Left hindlimb (tissue), 1 donor: Measurements from ENCODE around the gene CYP2B6.
"Not testable (repeated sequence)": the region's sequence is repeated elsewhere in the genome, so short reads cannot be mapped to it uniquely, and the experiment has no call there.

Experiments
- DNase-seq: peaks from one replicate; pipeline ENCODE4 v3.0.0-alpha.2; 2018

Gene CYP2B6

DNA sequence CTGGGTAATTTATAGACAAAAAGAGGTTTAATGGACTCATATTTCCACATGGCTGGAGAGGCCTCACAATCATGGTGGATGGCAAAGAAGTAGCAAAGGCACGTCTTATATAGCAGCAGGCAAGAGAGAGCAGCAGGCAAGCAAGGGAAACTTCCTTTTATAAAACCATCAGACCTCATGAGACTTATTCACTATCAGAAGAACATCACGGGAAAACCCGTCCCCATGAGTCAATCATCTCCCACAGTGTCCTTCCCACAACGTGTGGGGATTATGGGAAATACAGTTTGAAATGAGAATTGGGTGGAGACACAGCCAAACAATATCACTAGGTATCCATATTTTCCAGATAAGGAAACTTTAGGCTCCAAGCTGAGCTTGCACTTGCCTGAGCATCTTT is 9.5 kb upstream of the CYP2B6 start:
- DNase-seq: no peak

DNA sequence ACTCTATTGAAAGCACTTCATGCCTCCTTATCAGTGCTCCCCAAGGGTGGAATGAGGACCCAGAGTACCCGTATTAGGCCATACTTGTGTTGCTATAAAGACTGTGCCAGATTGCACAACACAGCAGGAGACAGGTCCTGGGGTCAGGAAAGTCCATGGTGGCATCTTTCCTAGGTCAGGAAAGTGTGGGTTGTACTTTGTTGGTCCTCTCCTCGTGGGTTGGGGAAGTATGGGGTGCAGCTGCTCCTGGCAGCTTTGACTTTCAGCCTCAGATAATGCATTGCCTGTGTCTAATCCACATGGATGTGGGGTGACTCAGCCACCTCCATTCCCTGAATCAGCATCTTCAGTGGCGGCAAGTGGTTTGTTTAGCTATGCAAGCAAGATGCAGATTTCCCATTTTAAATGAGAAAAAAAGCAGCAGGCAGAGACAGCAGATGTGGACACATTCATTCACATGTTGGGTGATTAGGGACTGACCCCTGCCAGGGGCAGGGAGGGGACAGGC is 8.4 kb upstream of the CYP2B6 start:
- no peak for DNase-seq

DNA sequence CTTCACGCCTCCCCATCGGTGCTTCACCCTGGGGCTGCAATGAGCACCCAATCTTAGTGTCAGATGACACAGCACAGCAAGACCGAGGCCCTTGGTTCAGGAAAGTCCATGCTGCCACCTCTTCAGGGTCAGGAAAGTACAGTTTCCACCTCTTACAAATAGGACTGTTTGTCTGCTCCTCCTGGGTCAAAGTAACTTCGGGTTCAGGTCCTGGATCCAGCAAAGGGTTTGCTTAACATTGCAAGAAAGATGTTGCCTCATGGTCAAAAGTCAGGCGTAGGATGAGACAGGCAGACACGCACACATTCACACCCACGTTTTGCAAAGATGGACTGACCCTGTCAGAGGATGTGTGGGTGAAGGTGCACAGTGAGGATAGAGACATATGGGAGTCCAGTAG is 1.6 kb upstream of the CYP2B6 start:
- DNase-seq: no peak

DNA sequence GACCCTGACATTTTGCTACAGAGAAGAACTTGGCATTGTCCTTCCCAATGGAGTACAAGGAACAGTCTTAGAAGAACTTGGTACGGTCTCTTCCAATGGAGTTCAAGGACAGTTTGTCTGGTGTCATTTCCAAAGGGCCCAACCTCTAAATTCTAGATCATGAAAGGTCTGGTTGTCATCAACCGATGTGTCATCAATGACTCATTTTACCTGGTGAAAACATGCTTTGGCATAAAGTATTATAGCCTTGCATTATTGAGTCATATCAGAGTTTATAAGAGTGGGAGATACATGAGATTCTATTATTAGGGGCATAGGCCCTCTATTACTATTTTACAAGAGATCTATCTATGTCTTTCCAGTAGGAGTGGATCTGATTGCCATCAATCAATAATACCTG is 4.3 kb downstream of the CYP2B6 start:
- DNase-seq: no peak

DNA sequence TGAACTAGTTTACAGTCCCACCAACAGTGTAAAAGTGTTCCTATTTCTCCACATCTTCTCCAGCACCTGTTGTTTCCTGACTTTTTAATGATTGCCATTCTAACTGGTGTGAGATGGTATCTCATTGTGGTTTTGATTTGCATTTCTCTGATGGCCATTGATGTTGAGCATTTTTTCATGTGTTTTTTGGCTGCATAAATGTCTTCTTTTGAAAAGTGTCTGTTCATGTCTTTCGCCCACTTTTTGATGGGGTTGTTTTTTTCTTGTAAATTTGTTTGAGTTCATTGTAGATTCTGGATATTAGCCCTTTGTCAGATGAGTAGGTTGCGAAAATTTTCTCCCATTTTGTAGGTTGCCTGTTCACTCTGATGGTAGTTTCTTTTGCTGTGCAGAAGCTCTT is 7.9 kb downstream of the CYP2B6 start:
- not testable (repeated sequence) for DNase-seq

DNA sequence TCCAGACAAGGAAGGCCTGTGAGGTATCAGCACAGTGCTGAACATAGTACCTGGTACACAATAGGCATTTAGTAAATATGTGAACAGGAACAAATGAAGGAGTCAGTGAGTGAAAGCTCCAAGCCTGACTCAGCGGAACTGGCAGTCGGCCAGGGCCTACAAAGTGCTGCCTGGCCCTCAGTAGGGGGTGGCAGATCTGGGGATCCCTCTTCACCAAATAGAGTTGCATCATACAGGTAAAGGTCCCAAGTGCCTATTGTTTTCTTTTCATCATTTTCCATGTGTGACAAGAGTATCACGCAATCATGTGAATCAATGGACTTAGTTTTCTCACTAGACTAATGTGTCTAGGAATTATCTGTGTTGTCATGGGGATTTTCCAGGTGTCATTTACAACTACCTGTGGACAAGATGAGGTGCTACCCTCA is 9.2 kb downstream of the CYP2B6 start:
- DNase-seq: no peak

GRCh38 chr19:41001243-41001971 is 10.3 kb downstream of the CYP2B6 start:
- DNase-seq: no peak

GRCh38 chr19:41003656-41004055 is 12.6 kb downstream of the CYP2B6 start:
- DNase-seq: not testable (repeated sequence)

DNA sequence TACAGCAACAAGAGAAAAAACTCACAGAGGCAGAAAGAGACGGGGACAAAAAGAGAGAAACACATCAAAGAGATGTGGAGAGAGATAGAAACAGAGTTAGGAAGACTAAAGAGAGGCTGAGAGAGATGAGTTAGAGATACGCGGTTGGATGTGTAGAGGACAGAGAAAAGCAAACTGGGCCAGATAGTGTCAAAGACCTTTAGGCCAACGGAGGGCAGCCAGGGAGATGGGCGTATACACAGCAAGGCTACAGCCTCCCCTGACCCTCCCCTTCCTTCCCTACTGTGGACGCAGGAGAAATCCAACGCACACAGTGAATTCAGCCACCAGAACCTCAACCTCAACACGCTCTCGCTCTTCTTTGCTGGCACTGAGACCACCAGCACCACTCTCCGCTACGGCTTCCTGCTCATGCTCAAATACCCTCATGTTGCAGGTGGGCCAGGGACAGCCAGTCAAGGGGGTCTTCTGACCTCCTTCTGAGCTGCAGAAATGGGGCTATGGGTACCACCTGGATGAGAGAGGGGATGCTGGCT is 18.7 kb downstream of the CYP2B6 start:
- no peak for DNase-seq

DNA sequence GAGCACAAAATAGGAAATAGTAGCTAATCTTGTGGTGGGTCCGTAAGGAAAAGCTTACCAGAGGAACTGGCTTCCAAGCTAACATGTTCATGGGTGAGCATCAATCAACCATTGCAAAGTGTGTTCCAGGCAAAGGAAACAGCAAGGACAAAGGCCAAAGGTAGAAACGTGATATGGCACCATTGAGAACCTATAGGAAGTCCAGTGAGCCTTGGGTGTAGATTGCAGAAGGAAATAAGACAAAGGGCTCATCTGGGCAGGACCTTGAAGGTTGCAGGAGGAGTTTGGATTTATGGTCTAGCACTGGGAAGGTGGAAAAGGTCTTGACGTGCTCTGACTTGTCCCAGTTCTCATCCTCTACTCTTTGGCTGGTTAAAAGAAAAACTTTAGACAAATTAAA is 22.3 kb downstream of the CYP2B6 start:
- DNase-seq: no peak

GRCh38 chr19:41014643-41015042 is 23.6 kb downstream of the CYP2B6 start:
- no peak for DNase-seq

- no peak for DNase-seq
These were observed 25.5 kb downstream of the CYP2B6 start for GRCh38 chr19:41016488-41017071.

DNA sequence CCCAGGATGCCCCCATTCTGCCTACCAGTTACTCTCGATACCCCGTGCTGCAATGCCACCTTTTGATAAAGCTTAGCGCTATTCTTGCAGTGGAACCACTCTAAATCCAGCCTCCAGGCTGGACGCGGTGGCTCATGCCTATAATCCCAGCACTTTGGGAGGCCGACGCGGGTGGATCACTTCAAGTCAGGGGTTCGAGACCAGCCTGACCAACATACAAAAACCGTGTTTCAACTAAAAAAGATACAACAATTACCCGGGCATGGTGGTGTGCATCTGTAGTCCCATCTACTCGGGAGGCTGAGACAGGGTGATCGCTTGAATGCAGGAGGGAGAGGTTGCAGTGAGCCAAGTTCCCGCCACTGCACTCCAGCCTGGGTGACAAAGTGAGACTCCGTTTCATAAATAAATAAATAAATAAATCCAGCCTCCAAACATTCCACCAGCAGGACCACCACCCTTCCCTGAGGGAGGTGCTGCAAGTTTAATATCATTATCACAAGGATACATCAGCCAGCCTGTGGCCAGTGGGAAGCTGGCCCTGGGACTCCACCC is 27.7 kb downstream of the CYP2B6 start:
- DNase-seq: no peak

DNA sequence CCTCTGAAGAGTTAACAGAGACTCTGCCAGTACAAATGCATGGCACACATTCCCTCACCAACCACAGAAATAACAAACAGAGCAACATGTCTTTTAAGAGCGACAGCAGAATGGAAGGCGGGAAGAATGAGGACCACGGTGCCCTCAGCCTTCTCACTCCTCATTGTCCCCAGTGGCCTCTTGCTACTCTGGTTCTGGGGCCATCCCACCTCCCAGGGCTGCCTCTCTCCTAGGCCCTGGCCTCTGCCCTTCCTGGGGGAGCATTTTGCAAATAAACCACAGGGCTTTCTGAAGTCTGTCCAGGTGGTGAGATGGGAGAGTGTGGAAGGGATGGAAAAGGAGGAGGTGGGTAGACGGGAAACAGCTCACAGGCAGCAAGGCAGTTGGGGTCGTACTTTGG is 28.3 kb downstream of the CYP2B6 start:
- DNase-seq: no peak

DNA sequence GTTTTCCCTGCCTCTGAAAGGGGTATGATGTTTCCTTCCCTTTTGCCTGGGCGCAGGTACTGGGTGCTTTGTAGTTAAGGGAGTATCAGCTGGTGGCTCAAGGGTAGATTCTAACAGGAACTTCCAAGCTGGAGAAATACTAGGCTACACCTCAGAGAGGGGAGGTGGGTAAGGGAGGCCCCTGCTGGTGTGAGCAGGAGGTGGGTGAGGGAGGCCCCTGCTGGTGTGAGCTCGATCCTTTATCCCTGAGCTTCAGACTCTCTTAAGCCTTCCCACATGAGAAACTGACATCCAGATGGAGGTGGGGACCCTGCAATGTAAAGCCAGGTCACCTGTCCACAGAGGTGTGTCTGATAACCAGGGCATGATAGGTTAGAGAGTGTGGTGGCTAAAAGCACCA is 32.1 kb downstream of the CYP2B6 start:
- no peak for DNase-seq

DNA sequence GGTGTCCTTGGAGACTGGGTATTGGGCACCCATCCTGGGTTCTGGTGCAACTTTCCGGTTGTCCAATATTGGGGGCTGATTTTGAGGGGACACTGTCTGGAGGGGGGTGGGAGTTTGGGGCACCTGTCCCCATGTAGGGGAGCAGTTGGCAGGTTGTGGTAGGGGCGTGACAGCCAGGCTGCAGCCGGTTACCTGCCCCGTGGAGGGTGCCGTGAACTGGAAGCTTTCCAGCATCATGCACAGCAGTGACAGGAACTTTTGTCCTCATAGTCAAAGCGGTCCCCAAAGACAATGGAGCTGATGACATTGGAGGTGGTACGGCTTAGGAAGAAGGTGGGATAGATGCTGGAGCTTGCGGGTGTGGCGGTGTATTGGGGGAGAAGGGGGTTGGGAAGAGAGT is 34.3 kb downstream of the CYP2B6 start:
- DNase-seq: no peak

DNA sequence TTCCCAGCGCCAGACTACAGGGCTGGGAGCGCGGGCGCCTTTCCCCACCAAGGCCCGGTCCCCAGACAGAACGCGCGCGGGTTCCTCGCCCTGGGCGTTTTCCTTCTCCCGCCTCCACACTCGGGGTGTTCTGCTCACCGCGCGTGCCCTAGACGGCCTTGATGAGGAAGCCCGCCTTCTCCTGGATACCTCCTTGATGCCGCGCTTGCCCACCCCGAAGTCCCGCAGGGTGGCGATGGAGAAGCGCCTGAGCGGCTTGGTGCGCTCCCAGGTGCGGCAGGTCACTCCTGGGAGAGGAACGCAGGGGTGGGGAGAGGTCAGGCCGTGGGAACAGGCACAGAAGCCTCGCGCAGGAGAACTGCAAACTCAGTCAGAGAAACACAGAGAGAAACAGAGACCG is 34.8 kb downstream of the CYP2B6 start:
- no peak for DNase-seq

DNA sequence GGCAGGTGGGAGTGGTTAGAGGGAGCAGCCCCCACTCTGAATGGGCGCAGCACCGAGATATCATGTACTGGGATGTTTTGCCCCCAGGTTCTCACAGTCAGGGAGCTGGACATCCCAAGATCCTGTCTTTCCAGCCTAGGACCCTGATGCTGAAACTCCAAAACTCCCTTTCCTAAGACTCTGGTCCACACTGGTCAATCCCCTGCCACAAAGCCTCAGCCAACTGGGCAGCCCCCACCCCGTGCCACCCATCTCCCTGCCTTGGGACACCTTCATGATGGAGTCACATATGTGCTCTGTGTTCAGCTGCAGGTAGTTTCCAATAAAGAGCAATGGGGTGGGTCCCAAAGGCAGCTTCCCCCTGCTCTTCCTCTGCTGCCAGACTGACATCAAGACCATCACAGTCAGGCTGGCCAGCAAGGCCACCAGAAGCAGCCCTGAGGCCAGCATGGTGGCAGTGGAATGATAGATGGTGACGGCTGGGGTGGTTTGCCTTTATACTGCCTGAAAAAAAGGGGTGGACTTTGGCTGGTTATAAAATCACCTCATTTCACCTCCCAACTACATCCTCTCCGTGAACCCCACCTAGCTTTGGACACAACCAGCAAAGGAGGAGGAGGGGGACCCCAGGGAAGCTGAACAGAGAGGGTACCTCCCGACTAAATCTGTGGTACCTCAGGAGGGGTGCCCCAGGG is 36.3 kb downstream of the CYP2B6 start:
- no peak for DNase-seq

GRCh38 chr19:41029524-41030432 is 38.7 kb downstream of the CYP2B6 start:
- no peak for DNase-seq

- DNase-seq: no peak
These were observed 39.6 kb downstream of the CYP2B6 start for GRCh38 chr19:41030651-41031050.

DNA sequence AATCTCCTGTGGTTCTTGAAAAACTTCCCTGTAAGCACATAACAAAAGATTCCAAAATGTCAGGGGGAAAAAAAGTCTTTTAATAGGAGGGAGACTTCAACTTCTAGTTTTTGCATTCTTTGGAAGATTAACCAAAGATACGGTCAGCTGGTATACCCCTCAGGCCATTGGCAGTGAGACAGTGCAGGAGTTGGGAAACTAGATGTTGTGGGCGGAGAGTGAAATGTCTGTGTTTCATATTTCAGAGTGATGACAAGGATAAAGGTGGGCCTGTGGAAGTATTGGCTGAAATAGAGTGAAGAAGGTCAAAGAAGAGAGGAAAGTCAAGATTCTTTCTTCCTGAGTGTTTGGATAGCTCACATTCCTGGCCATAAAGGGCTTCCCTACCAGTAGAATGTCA is 40.8 kb downstream of the CYP2B6 start:
- DNase-seq: no peak

- not testable (repeated sequence) for DNase-seq
These were observed 42.2 kb downstream of the CYP2B6 start for GRCh38 chr19:41033324-41033723.
